PC-3 (cell line): Measurements from ENCODE around the gene SVOP. TPM values are rescaled to one million over a fixed set of nuclear protein-coding genes. Genes with fewer than 3 reads are reported as not detected.

Source experiments
- ATAC-seq: fragments of 200-7000 bp; cut with Tn5 transposase; 2 replicates; pipeline ENCODE4 v1.9.1; 2020; ENCODE audit warnings: mild to moderate bottlenecking, moderate library complexity
- BruUV-seq: library from RNA; stranded (reverse); fragments of 400-500 nt; replicated peaks from 2 replicates; lab custom pipeline; 2021; lab: Mats Ljungman, UMichigan
- CTCF ChIA-PET: fragments of 300-600 bp; sonication (Branson Sonifier 250); formaldehyde crosslinking; loops from one replicate; lab custom pipeline; 2022; ENCODE audit warnings: antibody characterized with exemption; lab: Charles Lee
- POLR2A ChIA-PET: fragments of 300-600 bp; sonication (Branson Sonifier 250); formaldehyde crosslinking; loops from one replicate; lab custom pipeline; 2022; ENCODE audit warnings: antibody characterized with exemption; ENCODE audit not compliant: unreplicated experiment; lab: Charles Lee
- DNase-seq: peaks from one replicate; pipeline ENCODE4 v3.0.0-alpha.2; 2015
- H2AFZ ChIP-seq: fragments of 300-600 bp; sonication (generic); 2 replicates; pipeline ENCODE4 v1.6.0; 2016; ENCODE audit warnings: antibody characterized with exemption, low read length
- H3F3A ChIP-seq: fragments of 300-600 bp; sonication (generic); one replicate; pipeline ENCODE4 v1.6.0; 2017; ENCODE audit warnings: antibody characterized with exemption, low read length, control low read depth, mild to moderate bottlenecking; ENCODE audit not compliant: unreplicated experiment
- H3K27ac ChIP-seq: fragments of 300-600 bp; sonication (generic); 2 replicates; pipeline ENCODE4 v1.5.1; 2016; ENCODE audit warnings: mild to moderate bottlenecking, low read length
- H3K27me3 ChIP-seq: fragments of 300-600 bp; sonication (generic); 2 replicates; pipeline ENCODE4 v1.6.1; 2016; ENCODE audit warnings: low read length, mixed read lengths
- H3K36me3 ChIP-seq: fragments of 300-600 bp; sonication (generic); 2 replicates; pipeline ENCODE4 v1.6.1; 2016; ENCODE audit warnings: low read depth, mixed run types, low read length, mixed read lengths
- H3K4me1 ChIP-seq: fragments of 300-600 bp; sonication (generic); 2 replicates; pipeline ENCODE4 v1.5.1; 2016; ENCODE audit warnings: low read length; ENCODE audit not compliant: insufficient read depth
- H3K4me2 ChIP-seq: fragments of 300-600 bp; sonication (generic); 2 replicates; pipeline ENCODE4 v1.6.0; 2016; ENCODE audit warnings: low read length
- H3K4me3 ChIP-seq: fragments of 300-600 bp; sonication (generic); 2 replicates; pipeline ENCODE4 v1.5.1; 2016; ENCODE audit warnings: mild to moderate bottlenecking, low read length, mixed read lengths
- H3K79me2 ChIP-seq: fragments of 300-600 bp; sonication (generic); 2 replicates; pipeline ENCODE4 v1.6.1; 2017; ENCODE audit warnings: low read length, mixed read lengths
- H3K9ac ChIP-seq: fragments of 300-600 bp; sonication (generic); 2 replicates; pipeline ENCODE4 v1.6.0; 2016; ENCODE audit warnings: mild to moderate bottlenecking, low read length
- H3K9me2 ChIP-seq: fragments of 300-600 bp; sonication (generic); replicated peaks from 2 replicates; pipeline ENCODE4 v1.6.1; 2016; ENCODE audit warnings: mixed run types, low read length, mixed read lengths
- H3K9me3 ChIP-seq: fragments of 300-600 bp; sonication (generic); 2 replicates; pipeline ENCODE4 v1.6.1; 2016; ENCODE audit warnings: low read length, mixed read lengths
- H4K20me1 ChIP-seq: fragments of 300-600 bp; sonication (generic); 2 replicates; pipeline ENCODE4 v1.6.1; 2016; ENCODE audit warnings: low read length, mixed read lengths
- CTCF ChIP-seq: fragments of 300-600 bp; sonication (generic); conservative IDR thresholded peaks from 2 replicates; pipeline ENCODE4 v1.5.1; 2017; ENCODE audit warnings: antibody characterized with exemption, low read depth, mild to moderate bottlenecking, low read length
- EZH2 ChIP-seq: fragments of 300-600 bp; sonication (generic); IDR thresholded peaks from one replicate; pipeline ENCODE4 v1.6.1; 2017; ENCODE audit warnings: antibody characterized with exemption, mild to moderate bottlenecking, low read length; ENCODE audit not compliant: unreplicated experiment
- EZH2phosphoT487 ChIP-seq: fragments of 300-600 bp; sonication (generic); IDR thresholded peaks from 2 replicates; pipeline ENCODE4 v1.6.1; 2018; ENCODE audit warnings: mild to moderate bottlenecking, antibody characterized with exemption, low read length, borderline replicate concordance
- intact Hi-C: fragments of 100-400 bp; cut with micrococcal nuclease; formaldehyde crosslinking; loops from 2 replicates; pipeline ENCODE4 v1.9.0; 2023
- total RNA-seq: library from RNA; depleted of rRNA; stranded (reverse); fragments of >200 nt; gene quantifications from 2 replicates; pipeline ENCODE4 v1.2.3, GENCODE V29; 2014

SVOP gene
- total RNA-seq, 1 experiment from 2014 or later = not detected

DNA sequence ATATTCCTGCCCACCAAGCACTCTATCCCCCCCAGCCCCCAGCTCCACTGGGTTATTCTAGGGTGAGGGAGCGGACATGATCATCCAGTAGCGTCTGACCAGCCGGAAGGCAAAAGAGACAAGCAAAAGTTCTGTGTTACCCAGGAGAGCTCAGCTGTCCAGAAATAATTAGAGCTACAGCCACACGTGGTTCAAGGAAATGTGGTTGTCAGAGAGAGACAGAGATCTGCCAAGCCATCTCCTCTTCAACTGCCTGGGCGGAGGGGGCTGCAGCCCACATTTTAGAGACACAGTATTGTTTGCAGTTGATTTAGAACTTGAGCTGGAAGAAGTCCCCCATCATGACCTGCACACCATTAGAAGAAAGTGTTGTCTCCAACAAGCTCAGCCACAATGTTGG lies 110.5 kb downstream of the SVOP start:
- peaks cover 15% of the 10 kb centered on the region for H3K4me1 ChIP-seq
- no peaks in the 10 kb centered on the region for H3K27me3 ChIP-seq
- no peak overlapping the region for H3K27ac ChIP-seq
- no peaks in the 10 kb centered on the region for H3F3A ChIP-seq
- DNase-seq (no peak), ATAC-seq (no peak)
- no peaks in the 10 kb centered on the region for H3K9me2 ChIP-seq
- H3K79me2 ChIP-seq = no peaks in the 10 kb centered on the region
- POLR2A ChIA-PET = no interaction called here
- H3K4me2 ChIP-seq = no peak overlapping the region
- H3K9ac ChIP-seq = no peak overlapping the region
- H2AFZ ChIP-seq = no peak overlapping the region
- no peaks in the 10 kb centered on the region for H3K9me3 ChIP-seq
- H4K20me1 ChIP-seq = no peaks in the 10 kb centered on the region
- CTCF ChIA-PET = no interaction called here
- H3K4me3 ChIP-seq = no peak overlapping the region
- no peaks in the 10 kb centered on the region for H3K36me3 ChIP-seq
- BruUV-seq = no TSS peak
- TF ChIP-seq EZH2phosphoT487 = no peak
- no peak for TF ChIP-seq EZH2
- no peak for TF ChIP-seq CTCF
- intact Hi-C loops = no loop called here

DNA sequence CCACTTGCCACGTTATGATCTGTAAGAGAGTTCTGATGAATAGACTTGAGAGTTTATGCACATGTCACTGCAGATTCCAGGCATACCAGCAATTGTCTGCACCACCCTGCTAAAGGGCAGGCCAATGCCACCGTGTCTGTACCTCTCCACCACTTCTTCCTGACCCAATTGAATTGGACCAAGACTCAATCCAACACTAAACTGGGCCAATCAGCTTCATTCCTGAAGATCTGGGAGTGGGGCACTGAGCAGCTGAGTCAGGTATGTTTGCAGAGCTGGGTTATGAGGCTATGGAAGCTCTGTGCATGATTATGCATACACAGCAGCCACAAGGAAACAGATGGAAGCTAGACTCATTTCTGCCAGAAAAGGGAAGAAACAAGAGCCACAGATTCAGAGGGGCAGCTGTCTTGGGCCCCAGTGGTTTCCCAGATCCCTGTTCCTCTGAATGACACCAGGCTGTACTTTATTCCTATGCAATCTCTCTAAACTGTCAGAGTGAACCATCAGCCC lies 113.0 kb downstream of the SVOP start:
- TF ChIP-seq EZH2phosphoT487 (no peak), CTCF (no peak), EZH2 (no peak)
- no TSS peak for BruUV-seq

DNA sequence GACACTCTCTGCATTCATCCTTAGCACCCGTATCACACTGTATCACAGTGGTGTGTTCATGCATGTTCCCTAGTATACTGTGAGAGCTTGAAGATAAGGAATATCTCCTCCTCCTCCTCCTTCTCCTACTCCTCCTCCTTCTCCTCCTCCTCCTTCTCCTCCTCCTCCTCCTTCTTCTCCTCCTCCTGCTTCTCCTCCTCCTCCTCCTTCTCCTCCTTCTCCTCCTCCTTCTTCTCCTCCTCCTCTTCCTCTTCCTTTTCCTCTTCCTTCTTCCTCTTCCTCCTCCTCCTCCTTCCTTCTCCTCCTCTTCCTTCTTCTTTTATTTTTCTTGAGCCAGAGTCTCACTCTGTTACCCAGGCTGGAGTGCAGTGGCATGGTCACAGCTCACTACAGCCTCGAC lies 113.9 kb downstream of the SVOP start:
- Histone ChIP-seq H3K4me3 (no peak overlapping the region), H2AFZ (no peak overlapping the region), H3K79me2 (no peaks in the 10 kb centered on the region), H3K4me1 (peaks cover 6% of the 10 kb centered on the region), H3K27ac (no peak overlapping the region), H3K36me3 (no peaks in the 10 kb centered on the region), H3K9me3 (no peaks in the 10 kb centered on the region), H3K4me2 (no peak overlapping the region), H3K27me3 (peaks cover 3% of the 10 kb centered on the region; the same call in 1 of the 2 replicates), H3K9me2 (no peaks in the 10 kb centered on the region), H3F3A (no peaks in the 10 kb centered on the region), H3K9ac (no peak overlapping the region), H4K20me1 (no peaks in the 10 kb centered on the region)
- BruUV-seq = no TSS peak
- no peak for ATAC-seq
- TF ChIP-seq EZH2phosphoT487 (no peak), CTCF (no peak)
- ChIA-PET POLR2A (no interaction called here), CTCF (no interaction called here)
- intact Hi-C loops = no loop called here
- DNase-seq = no peak

More for the DNA sequence above, 113.0 kb downstream of the SVOP start:
- no peaks in the 10 kb centered on the region for H3F3A ChIP-seq
- POLR2A ChIA-PET = interaction anchor here (0.6 kb wide), 1 partner anchor 51 kb away, joined by 3 read pairs; the partner anchor contains the start of gene SSH1
- no peaks in the 10 kb centered on the region for H3K27me3 ChIP-seq
- no peaks in the 10 kb centered on the region for H3K9me2 ChIP-seq
- H3K4me2 ChIP-seq = no peak overlapping the region
- no peak overlapping the region for H3K4me3 ChIP-seq
- H3K27ac ChIP-seq = no peak overlapping the region
- H3K9me3 ChIP-seq = no peaks in the 10 kb centered on the region
- H3K9ac ChIP-seq = no peak overlapping the region
- no peaks in the 10 kb centered on the region for H3K36me3 ChIP-seq
- DNase-seq = peak; percentile 55
- peak; percentile 57 for ATAC-seq
- peaks cover 10% of the 10 kb centered on the region for H3K4me1 ChIP-seq
- H3K79me2 ChIP-seq = no peaks in the 10 kb centered on the region
- CTCF ChIA-PET = no interaction called here
- no peak overlapping the region for H2AFZ ChIP-seq
- no peaks in the 10 kb centered on the region for H4K20me1 ChIP-seq
- intact Hi-C loops = no loop called here
